ENCODE measurements around the gene ARMS2. TPM values are rescaled to one million over a fixed set of nuclear protein-coding genes. Genes with fewer than 3 reads are reported as not detected.

Gene ARMS2
- total RNA-seq, 1 donor from 2014 or later: not detected

DNA sequence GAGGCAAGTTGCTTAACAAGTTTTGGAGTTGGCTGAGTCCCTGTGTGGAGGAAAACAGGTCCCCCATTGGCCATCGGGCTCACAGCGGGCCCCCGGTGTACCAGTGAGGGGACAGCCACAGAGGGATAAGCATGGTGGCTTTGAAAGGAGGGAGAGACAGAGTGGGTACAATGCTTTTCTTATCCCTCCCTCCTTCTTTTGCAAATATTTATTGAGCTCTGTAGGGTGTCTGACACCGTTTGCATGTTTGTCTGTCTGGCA lies 9.7 kb downstream of the ARMS2 start:
- no peak overlapping the region for H3K4me3 ChIP-seq
- H3K36me3 ChIP-seq: no peaks in the 10 kb centered on the region
- H3K27ac ChIP-seq: no peak overlapping the region
- intact Hi-C loops (cut with DNase I): no loop called here
- ATAC-seq (no peak), DNase-seq (no peak)
- TF ChIP-seq, protein P1, sequence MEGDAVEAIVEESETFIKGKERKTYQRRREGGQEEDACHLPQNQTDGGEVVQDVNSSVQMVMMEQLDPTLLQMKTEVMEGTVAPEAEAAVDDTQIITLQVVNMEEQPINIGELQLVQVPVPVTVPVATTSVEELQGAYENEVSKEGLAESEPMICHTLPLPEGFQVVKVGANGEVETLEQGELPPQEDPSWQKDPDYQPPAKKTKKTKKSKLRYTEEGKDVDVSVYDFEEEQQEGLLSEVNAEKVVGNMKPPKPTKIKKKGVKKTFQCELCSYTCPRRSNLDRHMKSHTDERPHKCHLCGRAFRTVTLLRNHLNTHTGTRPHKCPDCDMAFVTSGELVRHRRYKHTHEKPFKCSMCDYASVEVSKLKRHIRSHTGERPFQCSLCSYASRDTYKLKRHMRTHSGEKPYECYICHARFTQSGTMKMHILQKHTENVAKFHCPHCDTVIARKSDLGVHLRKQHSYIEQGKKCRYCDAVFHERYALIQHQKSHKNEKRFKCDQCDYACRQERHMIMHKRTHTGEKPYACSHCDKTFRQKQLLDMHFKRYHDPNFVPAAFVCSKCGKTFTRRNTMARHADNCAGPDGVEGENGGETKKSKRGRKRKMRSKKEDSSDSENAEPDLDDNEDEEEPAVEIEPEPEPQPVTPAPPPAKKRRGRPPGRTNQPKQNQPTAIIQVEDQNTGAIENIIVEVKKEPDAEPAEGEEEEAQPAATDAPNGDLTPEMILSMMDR (IDR thresholded peaks at IDR 0.05): no peak
- H3K9me3 ChIP-seq: no peaks in the 10 kb centered on the region
- no peaks in the 10 kb centered on the region for H3K27me3 ChIP-seq
- peaks cover 21% of the 10 kb centered on the region for H3K4me1 ChIP-seq

DNA sequence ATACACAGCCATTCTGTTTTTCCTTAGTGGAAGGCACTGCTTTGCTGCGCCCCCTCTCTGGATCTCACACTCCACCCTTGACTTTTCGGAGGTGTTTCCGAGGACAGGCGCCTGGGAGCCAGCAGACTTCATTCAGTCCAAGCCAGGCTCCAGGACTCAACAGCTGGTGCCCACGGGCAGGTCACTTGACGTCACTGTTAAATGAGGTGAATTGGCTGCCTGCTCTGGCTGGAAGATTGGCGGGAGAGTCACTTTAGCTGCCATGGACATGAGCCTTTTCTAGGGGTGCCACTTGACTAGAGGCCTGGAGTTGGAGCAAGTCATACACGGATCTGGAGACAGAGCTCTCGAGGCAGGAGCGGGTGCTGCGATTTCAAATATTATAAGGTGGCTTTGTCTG lies 10.1 kb downstream of the ARMS2 start:
- Histone ChIP-seq H3K4me1 (peaks cover 24% of the 10 kb centered on the region), H3K9me3 (no peaks in the 10 kb centered on the region), H3K4me3 (no peak overlapping the region), H3K36me3 (no peaks in the 10 kb centered on the region), H3K27me3 (no peaks in the 10 kb centered on the region), H3K27ac (no peak overlapping the region)
- TF ChIP-seq, protein P1 (IDR thresholded peaks at IDR 0.05): no peak
- intact Hi-C loops (cut with DNase I): no loop called here
- DNase-seq (no peak), ATAC-seq (no peak)

DNA sequence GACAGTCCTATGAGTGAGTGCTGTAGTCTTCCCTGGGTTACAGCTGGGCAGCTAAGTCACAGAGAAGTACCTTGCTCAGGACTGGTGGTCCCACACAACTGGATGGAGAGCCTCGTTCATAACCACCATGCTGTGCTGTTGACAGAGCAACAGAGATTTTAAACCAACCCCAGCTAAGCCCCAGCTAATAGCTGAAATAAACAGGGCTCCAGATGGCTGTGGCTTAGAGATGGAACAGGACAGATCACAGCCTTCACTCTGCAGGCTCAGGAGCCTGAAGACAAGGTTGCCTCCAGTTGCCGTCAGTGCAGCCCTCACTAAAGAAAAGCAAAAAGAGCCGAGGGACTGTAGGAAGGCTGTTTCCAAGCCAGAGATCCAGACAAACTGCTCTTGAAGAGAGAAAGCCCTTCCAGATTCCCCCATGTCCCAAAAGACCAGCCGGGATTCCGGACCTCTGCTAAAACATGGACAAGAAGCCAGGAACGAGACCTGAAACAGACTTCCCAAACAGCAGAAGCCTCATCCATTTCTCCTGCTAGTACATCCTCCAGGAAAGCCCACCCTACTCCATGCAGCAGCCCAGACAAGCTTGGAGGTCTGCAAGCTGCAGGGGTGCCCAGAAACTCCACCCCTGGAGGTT lies 11.1 kb downstream of the ARMS2 start:
- peaks cover 22% of the 10 kb centered on the region for H3K4me1 ChIP-seq
- no peak overlapping the region for H3K27ac ChIP-seq
- H3K36me3 ChIP-seq: no peaks in the 10 kb centered on the region
- no peak for DNase-seq
- no peak overlapping the region for H3K4me3 ChIP-seq
- H3K9me3 ChIP-seq: no peaks in the 10 kb centered on the region
- no peak for ATAC-seq
- TF ChIP-seq, protein P1 (IDR thresholded peaks at IDR 0.05): no peak
- H3K27me3 ChIP-seq: no peaks in the 10 kb centered on the region
- intact Hi-C loops (cut with DNase I): no loop called here

DNA sequence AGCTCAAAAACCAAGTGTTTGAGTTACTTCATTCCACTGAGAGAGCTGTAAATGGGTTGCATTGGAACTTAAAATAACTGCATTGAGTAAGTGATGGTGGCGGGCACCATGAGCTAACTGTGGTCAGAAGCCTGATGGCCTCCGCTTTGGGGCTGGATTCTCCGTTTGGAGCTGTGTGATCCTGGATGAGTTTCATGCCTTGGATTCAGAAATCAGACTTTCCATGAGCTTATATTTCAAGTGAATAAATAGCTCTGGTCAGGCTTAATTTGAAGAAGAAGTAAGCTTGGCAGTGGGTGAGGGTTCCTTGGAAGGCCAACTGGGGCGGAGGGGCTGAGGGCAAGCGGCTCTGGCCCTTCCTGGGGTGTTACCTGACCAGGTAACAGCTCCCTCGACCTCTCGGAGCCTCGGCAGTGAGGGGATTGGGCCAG lies 12.5 kb downstream of the ARMS2 start:
- DNase-seq (no peak), ATAC-seq (no peak)
- TF ChIP-seq, protein P1 (IDR thresholded peaks at IDR 0.05): no peak
- H3K4me3 ChIP-seq: no peak overlapping the region
- no peak overlapping the region for H3K27ac ChIP-seq
- H3K36me3 ChIP-seq: no peaks in the 10 kb centered on the region
- H3K4me1 ChIP-seq: peaks cover 18% of the 10 kb centered on the region
- intact Hi-C loops (cut with DNase I): no loop called here
- no peaks in the 10 kb centered on the region for H3K27me3 ChIP-seq
- no peaks in the 10 kb centered on the region for H3K9me3 ChIP-seq

DNA sequence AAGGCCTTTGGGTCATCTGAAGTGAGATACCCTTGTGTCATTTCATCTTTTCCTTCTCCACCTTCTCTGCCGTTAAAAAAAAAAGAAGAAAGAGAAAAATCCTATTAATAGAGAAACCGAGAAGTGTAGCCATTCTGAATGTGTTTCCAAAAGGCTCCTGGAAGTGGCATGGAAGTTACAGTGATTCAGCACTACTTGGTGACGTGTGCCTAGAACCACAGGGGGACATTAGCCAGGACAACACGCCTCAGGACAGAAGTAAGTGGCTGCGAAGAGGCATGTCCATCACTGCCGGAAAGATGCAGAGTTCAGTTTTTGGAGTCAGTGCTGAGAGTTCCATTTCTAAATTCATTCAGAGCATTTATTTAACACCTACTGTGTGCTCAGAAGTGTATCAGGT lies 13.2 kb downstream of the ARMS2 start:
- intact Hi-C loops (cut with DNase I): no loop called here
- H3K27ac ChIP-seq: no peak overlapping the region
- H3K27me3 ChIP-seq: no peaks in the 10 kb centered on the region
- no peak overlapping the region for H3K4me3 ChIP-seq
- H3K4me1 ChIP-seq: peaks cover 18% of the 10 kb centered on the region
- no peak for DNase-seq
- no peak for ATAC-seq
- H3K36me3 ChIP-seq: no peaks in the 10 kb centered on the region
- H3K9me3 ChIP-seq: no peaks in the 10 kb centered on the region
- TF ChIP-seq, protein P1 (IDR thresholded peaks at IDR 0.05): no peak
